NCI-H187 treated with DMSO at 0.1 percent for 48 hours (cell line): ENCODE results near the gene KANSL1L.
"Not testable (repeated sequence)": the region's sequence is repeated elsewhere in the genome, so short reads cannot be mapped to it uniquely, and the experiment has no call there.

Experiments
- DNase-seq: peaks from one replicate; lab custom pipeline; 2025; lab: John Stamatoyannopoulos, UW

The KANSL1L gene

DNA sequence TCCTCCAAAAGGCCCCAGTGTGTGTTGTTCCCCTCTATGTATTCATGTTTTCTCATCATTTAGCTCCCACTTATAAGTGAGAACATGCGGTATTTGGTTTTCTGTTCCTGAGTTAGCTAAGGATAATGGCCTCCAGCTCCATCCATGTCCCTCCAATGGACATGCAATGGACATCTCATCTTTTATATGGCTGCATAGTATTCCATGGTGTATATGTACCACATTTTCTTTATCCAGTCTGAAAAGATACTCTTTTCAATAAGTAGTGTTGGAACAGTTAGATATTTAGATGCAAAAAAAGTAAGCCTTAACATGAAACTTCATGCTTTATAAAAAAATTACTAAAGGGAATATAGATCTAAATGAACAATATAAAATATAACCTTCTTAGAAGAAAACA lies 5.9 kb upstream of the KANSL1L start:
- not testable (repeated sequence) for DNase-seq

DNA sequence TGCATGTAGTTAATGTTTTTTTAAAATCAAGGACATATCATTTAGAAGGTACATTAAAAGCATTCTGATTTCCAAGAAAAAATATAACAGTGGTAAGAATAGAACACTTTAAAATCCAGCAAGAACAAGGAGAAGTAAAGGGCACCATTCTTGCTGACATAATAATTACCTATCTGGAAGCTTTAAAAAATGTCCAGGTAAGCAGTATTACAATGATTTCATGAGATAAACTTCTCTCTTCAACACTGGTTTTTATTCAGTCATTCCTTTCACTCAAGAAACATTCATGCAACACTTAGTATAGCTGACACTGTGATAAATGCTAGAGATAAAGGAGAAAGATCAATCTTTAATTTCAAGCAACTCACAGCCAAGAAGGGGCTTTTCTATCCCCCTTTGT lies 2.9 kb upstream of the KANSL1L start:
- no peak for DNase-seq

DNA sequence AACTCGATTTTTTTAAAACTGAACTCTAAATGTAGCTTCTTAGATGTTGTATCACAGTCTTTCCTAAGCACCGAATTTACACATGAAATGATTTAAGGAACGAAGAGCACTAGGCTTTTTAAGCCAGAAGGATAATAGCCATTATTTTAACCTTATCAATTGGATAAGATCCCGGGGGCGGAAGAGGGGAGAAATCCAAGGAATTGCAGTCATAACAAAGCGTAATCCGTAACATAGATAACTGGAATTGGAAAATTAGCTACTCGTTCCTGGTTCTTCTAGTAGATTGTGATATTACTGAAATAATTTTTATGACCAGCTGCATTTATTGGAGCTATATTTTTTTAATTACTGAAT lies 988 bp upstream of the KANSL1L start:
- no peak for DNase-seq

GRCh38 chr2:210170446-210171303 lies 534 bp downstream of the KANSL1L start:
- peak; percentile 50 for DNase-seq

DNA sequence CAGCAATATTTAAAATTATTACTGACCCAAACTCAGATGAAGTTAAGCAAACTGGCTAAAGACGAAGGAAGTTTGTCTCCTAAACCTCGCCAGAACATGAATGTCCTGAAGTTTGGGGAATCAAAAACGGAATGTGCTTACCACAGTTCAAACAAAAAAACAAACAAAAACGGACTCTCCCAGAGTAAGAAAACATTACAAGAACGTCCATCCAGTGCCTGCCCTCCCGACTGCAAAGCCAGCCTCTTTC lies 1.1 kb downstream of the KANSL1L start:
- DNase-seq, result no peak

DNA sequence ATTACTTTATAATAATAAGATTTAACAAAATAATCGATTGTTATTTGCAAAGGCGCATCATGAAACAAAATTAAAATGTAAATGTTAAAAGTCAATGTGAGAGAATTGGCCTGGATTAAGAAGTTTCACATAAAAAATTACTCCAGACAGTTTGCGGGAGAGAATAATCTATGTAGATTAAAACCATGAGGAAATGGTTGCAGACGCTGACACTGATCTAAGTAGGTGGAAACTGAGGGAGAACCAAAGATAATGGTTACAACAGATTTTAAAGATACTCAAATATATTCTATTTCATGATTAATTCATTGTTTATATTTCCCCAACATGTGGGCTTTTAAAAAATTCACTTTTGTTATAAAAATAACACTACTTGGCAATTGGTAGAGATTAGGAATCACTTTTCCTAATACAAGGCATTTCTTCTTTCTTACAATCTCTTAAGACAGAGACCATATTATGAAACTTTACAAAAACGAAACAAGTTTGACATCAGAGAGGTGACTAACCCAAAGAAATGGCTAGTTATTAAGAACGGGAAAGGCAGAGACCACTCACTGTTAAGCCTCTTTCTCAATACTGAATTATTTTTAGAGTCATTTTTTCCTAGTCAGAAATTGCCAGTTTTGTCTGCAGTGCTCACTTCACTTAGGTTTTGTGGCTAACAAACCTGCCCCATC lies 1.6 kb downstream of the KANSL1L start:
- DNase-seq, result no peak

- DNase-seq, result no peak
Observed at GRCh38 chr2:210167227-210167626, 4.0 kb downstream of the KANSL1L start.

DNA sequence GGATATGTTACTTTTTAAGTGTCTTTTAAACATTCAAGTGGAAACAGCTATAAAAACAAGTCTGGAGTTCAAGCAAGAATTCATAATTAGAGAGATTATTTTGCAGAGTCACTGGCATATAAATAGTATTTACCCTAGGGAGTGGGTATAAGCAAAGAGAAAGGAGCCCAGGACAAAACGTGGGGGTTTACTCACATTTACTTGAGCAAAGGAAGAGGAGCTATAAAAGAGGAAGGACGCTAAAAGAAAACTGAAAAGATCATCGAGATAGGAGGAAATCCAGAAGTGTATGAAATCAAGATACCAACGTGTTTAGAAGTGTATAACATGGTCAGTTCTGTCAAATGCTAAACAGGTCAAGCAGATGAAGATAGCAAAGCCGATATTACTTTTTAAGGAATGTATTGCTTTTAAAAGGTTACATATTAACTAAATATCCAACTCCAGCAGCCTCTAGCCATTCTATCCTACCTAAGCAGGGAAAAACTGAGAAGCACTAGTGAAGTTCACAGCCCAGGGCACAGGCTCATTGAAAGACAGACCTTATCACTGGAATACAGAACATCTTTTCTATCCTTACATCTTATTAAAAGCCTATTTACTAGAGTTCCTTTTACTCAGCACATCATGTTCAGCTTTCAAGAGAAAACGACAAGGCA lies 8.6 kb downstream of the KANSL1L start:
- DNase-seq, result no peak

DNA sequence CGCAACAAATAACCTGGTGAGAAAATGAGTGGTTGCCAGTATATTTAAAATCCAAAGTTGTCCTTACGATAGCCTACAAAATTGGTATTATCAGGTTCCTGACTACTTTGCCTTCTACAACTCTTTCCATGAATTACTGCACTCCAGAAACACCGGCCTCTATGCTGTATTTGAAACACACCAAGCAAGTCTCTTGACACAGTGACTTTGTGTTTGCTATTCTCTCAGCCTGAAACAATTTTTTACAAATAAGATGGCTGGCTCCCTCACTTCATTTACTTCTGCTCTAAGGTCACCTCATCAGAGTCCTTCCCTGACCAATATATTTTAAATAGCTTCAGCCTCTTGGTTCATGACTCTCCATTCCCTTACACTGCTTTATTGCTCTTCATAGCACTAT lies 12.2 kb downstream of the KANSL1L start:
- DNase-seq, result no peak

DNA sequence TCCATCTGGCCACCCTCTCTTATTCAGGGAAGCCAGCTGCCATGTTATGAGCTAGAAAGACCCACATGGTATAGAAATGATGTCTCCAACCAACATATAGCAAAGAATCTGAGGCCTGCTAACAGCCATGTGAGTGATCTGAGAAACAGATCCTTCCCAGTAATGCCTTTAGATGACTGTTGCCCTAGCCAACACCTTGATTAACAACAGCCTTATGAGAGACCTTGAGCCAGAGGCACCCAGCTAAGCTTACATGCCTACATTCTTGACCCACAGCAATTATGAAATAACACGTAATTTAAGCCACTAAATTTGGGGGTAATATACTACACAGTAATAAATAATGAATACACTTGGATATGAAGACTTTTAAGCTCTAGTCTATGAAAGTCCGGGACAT lies 13.0 kb downstream of the KANSL1L start:
- no peak for DNase-seq

DNA sequence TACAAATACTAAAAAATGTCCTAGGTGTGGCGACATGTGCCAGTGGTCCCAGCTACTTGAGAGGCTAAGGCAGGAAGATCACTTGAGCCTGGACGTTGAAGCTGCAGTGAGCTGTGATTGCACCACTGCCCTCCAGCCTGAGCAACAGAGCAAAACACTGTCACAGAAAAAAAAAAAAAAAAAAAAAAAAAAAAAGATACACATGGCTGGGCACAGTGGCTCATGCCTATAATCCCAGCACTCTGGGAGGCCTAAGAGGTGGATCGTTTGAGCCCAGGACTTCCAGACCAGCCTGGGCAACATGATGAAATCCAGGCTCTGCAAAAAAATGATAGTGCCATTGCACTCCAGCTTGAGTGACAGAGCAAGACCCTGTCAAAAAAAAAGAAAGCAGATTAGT lies 13.7 kb downstream of the KANSL1L start:
- no peak for DNase-seq

- DNase-seq, result no peak
Observed at GRCh38 chr2:210147614-210148013, 23.6 kb downstream of the KANSL1L start.

DNA sequence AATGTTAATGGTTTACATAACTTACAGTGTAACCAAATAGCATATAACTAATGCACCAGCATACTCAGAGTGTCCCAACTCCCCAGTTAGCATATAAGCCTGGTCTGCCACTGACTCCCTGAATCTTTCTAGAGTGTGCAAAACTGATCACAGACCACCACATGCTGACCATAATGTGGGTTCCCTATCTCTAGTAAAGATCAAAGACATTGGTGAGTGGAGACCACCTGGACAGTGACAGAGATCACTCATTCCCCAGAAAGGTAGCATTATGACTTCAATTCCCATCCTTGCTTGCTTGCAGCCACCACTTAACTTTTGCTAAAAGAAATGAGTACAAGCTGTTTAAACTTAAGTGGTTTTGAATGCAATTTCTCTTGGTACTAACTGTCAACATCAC lies 39.0 kb downstream of the KANSL1L start:
- no peak for DNase-seq

DNA sequence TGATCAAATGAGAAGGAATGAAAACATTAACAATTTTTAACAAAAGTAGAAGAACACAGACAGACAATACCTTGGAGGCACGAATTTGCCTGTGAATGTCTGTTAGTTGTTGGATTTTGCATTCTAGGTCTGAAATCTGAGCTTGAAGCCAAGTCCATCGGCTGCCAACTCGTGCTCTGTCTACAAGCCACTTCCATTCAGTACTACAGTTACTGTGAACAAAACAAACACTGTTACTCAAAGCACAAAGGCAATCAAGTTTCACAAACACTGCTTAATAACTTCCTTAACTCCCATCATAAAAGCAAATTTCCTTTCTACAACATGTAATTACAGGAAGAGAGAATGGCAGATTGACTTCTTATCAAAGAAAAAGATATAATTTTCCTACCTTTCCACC lies 42.2 kb downstream of the KANSL1L start:
- DNase-seq, result no peak

DNA sequence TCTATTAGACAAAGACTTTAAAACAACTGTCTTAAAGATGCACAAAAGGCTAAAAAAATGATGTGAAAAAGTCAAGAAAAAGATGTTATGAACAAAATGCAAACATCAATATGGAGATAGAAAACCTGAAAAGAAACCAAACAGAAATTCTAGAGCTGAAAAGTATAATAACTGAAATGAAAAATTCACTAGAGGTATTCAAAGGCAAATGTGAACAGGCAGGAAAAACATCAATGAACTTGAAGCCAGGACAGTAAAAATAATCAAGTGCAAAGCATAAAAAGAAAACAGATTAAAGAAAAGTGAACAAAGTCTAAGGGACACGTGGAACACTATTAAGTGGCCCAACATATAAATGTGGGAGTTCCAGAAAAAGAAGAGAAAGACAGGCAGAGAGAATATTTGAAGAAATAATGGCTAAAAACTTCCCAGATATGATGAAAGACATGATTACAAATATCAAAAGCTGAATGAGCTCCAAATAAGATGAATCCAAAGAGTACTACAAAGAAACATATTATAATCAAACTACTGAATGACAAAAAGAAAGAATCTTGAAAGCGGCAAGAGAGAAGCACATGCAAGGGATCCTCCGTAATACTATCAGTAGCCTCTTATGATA lies 57.5 kb downstream of the KANSL1L start:
- no peak for DNase-seq

DNA sequence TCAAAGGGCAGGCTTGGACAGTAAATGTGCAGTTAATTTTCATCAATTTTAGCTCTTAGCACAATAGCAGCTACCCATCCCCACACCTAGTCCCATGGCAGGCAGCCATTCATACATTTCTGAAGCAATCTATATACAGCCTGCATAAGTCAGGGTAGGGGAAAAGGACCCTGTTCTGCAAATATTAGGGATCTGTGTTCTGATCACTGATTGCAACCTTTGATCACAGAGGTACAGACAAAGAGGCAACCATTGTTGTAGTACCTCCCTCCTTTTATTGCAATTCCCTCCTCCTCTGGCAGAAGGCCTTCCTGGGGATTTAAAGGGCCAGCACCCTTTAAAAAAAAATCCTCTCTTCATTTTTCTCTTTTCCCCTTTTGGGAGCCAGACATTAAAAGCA lies 58.3 kb downstream of the KANSL1L start:
- DNase-seq, result no peak

GRCh38 chr2:210099940-210100339 lies 71.3 kb downstream of the KANSL1L start:
- DNase-seq, result no peak

DNA sequence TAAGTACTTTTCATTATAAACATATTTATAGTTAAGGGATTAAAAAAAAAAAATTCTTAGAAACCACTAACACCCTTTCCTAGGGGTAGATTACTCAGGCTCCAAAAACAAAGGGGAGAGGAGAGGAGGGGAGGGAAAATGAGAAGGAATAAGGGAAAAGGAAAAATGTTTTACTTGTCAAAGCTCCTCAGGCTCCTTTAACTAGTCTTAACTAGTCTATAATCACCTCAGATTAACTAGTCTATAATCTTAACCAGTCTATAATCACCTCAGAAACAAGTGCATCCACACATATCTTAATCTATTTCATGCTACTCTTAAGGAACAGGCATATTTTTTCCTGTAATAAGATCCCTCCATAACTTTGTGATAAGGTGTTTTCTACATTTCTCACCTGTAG lies 76.4 kb downstream of the KANSL1L start:
- DNase-seq, result no peak

DNA sequence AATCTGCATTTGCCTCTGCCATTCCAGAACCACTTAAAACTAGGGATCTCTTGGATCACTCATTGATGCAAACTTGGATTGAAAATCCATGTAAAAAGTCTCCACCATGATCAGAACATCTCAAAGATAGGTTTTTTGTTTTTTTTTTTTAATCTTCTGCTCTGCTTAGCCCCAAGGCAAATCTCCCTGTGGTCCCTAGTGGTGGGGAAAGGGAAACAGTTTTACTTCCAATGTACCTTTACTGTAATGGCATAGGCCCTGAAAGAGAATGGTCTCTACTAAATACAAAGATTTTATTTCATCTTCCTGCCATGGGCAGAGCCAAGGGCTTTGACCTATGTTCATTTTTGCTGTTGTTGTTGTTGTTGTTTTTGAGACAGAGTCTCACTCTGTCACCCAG lies 78.4 kb downstream of the KANSL1L start:
- DNase-seq, result no peak

GRCh38 chr2:210086930-210087329 lies 84.3 kb downstream of the KANSL1L start:
- DNase-seq, result no peak

DNA sequence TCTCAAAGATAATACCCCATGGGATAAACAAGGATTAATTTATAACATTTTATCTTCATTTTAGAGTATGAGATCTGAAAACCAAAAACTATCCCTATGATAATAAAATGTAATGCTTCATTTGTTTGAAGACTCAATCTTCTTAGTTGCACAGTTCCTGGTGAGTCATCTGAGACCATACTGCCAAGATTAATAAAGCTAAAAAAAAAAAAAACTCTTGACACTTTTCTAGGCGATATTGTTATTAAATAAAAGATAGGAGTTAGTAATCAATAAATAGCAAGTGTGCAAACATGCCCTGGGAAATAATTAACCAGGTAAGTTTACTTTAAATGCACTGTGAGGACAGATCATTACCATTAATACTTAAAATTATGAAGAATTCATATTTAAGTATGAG lies 84.9 kb downstream of the KANSL1L start:
- no peak for DNase-seq

- DNase-seq, result no peak
Observed at GRCh38 chr2:210072922-210073509, 98.2 kb downstream of the KANSL1L start.

GRCh38 chr2:210072493-210072892 lies 98.7 kb downstream of the KANSL1L start:
- DNase-seq, result no peak
